ENCODE data around the gene ACOT12.
A peak's percentile ranks its signal among the peaks of the same experiment; 100 is the strongest.
"Not testable (repeated sequence)": the region's sequence is repeated elsewhere in the genome, so short reads cannot be mapped to it uniquely, and the experiment has no call there.

ACOT12 gene

DNA sequence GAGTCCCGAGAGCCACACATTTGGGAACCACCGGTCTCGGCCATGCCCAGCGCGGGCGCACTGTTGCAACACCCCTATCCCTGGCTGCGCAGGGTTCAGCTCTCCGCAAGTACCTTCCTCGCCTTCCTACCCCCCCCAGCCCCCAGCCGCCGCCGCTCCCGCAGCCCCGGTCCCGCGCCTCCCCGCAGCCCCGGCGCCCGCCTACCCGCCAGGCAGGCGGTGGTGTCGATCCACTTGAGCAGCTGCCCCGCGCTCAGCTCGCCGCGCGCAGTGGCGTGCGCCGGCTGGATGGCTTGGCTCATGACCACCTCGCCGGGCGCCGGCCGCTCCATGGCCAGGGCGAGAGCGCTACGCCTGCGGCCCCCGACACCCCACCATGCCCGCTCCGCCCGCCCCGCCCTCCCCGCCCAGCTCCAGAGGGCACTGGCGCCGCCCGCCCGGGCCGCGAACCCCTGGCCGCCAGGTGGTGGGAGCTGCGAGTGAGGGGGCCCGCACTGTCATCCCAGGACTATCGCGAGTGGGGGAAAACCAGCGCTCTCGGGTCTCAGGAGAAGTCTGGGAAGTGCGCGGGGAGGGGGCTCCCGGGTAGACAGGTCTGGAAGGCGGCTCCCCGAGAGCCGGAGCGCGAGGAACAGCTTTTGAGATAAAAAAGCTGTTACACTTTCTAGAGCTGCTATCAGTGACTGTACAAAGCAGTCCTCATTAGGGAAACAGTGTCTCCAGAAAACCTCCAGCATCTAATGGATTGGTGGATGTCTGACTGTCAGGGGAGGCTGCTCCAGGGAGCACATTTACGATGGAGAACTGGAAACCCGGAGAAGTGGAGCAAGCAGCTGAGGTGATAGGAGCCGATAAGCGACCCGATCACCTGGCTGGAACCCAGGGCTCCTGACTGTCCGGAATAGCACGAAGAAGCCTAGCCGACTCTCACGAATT is at the start of gene ACOT12:
Gene ACOT12 (minus strand): TSS at position 352 of the 936 bp plus-strand sequence. CDS start 20 bp downstream, at position 332.
- DNase-seq (ENCODE audit: low read depth) = peak; percentile 39

DNA sequence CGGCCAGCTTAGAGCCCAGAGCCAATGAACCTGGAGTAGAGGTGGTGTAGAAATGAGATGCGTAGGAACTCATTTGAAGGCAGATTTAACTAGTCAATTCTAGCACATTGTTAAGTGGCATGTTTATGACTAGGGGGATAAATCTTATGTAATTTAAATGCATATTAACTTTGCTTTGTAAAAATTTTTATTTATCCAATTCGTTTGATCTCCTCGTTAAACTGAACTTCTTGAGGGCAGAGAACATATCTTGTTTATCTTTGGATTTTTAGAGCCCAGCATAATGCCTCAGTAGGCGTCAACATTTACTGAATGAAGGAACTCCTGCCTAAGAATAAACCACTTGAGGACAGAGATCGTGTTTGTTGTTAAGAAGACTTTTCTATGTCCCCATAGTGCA is 41.1 kb upstream of the ACOT12 start:
- no peak for DNase-seq (ENCODE audit: low read depth)

DNA sequence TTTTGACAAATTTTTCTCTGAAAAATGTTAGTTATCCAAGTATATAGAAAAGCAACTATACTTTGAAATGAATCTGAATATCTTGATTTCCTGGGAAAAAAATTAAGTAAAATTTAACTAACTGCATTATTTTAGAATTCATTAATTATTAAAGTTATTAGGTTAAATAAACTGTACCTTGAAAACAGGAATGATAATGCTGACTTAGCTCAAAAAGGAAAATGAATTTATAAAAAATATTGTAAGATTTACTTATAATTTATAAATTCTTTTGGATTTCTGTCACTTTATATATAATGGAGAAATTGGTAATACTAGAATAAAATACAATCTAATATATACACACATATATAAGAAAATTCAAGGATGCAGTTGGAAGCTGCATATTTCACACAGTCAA is 36.1 kb upstream of the ACOT12 start:
- no peak for DNase-seq (ENCODE audit: low read depth)

DNA sequence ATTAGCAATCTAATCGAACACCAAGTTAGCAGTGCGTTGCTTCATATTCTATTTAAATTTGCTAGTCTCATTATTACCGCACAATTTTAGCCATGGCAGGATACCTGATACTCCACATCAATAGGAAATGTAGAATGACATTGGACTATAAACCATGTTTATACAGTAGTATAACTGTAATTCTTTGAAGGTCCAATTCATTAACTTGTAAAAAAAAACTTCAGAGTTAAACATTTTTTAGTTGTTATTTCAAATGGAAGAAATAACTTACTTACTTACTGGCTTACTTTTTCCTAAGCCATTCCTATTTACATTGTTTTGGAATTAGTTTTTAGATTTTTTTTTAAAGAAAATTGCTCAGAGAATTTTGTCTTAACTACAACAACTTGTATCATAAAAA is 35.4 kb upstream of the ACOT12 start:
- DNase-seq (ENCODE audit: low read depth) = no peak

DNA sequence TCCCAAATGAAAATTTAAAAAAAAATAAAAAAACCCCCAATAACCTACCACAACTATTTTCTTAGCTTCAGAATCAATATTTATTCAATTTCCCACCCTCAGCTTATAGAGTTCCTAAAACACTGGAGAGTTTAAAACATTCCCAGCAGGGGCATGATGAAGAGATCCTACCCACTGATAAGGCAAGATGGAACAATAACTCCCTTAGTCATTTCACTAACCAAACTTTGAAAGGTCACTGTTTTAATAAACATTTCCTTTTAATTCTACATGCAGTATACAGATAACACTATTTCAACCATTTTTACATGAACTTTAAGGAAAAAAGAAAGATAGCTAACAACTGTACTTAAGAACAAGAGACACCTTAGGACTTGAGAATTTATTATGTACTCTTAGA is 34.9 kb upstream of the ACOT12 start:
- DNase-seq (ENCODE audit: low read depth) = peak; percentile 70

DNA sequence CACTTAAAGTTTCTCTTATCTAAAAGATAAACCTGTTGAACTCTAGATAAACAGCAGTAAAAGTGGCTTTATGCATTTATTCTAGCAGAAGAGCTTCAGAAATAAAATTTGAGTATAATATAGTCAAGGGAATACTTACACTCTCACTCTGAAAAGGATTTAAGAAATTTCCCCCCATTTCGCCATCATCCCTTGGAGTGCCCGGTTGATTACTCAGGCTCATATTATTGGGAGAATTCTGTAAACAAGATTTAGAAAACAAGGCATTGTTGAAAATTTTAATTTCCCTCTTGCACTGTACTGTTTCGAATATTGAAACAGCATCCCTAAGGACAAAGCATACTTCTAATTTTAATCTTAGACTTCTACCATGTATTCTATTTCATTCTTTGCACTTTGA is 34.5 kb upstream of the ACOT12 start:
- peak; percentile 59 for DNase-seq (ENCODE audit: low read depth)

DNA sequence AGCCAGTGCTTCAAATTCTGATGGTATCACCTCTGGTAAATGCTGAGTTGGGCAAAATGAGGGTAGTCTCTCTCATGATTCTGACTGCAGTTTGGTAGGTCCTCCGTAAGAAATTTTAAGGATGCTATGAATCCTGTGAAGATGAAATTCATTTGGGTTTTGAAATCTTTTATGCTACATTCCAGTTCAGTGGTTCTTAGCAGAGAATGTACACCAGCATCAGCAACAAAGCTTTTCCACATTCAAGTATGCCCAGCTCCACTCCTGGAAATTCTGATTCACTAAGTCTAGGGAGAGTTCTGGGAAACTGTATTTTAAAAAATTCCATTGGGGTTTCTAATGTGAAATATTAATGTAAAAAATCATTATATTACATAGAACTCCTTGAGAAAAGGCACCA is 33.6 kb upstream of the ACOT12 start:
- DNase-seq (ENCODE audit: low read depth) = no peak

DNA sequence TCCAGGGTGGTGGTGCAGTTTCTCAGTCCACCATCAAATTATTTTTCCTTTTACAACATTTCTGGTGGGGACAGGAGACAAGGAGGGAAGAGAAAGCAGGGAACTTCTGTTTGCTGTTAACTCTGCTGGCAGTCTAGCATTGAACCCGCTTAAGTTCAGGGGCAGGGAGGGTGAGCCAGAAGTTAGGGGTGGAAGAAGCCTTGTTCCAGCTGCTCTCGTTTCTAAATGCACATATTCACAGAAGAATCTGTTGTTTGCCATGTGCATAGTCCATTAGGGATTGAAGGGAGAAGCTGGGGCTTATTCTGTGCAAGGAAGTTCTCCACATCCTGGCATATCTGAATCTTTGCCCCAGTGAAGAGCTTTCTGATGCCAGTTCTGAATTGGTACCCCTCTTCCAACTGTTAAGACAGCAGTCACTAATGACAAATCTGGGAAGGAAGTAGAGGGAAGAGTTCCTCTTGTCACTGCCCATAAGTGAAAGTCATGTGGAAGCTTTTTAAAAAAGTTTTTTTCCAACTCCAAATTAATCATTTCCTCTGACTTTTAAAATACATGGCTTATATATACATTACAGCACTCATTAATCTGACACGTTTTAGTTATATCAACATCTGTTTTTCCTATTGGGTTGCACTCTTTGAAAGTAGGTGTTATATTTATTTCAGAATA is 32.6 kb upstream of the ACOT12 start:
- peak; percentile 40 for DNase-seq (ENCODE audit: low read depth)

DNA sequence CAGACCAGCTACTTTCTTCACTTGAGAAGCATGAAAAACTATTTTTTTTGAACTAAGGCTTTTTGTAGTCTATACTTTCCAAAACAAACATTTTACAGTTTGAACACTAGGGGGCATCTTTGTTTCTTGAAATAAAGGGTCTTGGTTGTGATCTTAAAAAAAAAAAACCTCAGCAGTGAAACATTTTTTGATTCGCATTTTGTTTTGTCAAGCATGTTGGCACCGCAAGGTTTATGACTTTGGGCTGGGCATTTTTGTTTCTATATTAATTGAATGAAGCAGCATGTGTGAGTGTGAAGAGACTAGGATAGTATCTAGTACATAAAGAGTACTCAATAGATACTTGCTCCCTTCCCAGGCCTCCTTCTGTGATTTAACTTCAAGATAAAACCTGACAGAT is 31.6 kb upstream of the ACOT12 start:
- peak; percentile 80 for DNase-seq (ENCODE audit: low read depth)

DNA sequence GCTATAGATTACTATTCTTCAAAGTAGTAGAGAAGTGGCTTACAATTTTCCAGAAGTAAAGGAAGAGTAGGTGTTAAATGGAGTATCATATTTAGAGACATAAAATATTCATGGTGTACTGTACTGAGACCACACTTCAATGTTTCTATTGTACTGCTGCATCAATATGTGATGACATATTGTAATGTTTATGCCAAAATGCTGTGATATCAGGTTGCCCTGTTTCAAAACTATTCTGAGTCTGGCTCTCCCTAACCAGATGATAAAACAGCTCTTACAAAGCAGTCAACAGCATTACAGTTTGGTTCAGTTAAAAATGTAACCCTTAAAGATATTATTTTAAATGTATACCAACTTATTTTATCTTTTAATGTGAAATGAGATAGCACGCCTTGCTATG is 30.8 kb upstream of the ACOT12 start:
- DNase-seq (ENCODE audit: low read depth) = peak; percentile 14

DNA sequence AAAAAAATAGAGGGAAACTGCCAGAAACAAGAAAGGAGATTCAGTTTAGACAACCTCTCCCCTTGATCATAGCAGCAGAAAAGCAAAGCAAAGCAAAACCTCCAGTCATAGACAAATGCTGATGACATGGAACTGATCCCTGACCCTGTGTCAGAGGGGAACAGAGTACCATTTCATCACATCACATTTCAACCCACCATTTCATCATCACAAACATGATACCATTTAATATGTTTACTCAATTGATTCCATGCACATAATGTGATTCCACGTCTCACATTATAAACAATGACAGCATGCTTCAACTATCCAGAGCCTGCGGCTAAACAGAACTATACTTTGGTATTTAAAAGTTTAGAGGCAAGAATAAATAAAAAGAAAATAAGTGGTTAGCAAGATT is 28.7 kb upstream of the ACOT12 start:
- peak; percentile 97 for DNase-seq (ENCODE audit: low read depth)

DNA sequence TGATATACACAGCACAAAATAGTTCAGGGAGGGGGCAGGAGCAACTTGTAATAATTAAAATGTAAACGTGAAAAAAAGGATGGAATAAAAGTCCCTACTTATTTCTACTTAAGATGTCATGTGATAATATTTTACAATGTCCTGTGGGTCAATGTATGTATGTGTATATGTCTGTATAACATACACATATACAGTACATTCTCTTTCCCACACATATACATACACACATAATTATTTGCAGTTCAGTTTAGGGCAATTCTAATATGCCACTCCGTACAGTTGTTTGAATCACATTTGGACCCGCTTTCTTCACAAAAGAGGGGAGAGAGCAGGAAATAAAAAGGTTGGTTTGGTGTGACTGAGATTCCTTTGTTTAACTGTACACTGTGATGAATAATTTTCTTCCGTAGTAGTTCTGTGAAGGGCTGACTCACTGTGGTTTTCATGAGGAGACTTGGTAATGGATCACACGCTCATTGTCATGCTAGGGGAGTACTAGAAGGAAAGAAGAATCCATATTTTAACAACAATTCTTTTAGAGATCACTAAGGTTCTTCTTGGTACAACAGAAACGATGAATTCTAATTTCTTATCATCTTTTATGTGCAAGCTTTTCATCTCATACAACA is 26.2 kb upstream of the ACOT12 start:
- peak; percentile 98 for DNase-seq (ENCODE audit: low read depth)

DNA sequence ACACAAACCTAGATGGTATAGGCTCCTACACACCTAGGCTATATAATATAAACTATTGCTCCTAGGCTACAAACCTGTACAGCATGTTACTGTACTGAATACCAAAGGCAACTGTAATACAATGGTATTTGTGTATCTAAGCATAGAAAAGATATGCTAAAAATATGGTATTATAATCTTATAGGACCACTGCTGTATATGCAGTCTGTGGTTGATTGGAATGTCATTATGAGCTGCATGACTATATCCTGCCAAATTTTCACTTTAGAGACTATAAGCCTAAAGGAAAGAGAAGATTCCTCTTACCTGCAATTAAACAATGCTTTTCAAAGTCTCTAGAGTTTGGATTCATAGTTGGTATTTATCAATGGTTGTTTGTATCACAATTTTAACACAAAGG is 24.7 kb upstream of the ACOT12 start:
- DNase-seq (ENCODE audit: low read depth) = peak; percentile 47

DNA sequence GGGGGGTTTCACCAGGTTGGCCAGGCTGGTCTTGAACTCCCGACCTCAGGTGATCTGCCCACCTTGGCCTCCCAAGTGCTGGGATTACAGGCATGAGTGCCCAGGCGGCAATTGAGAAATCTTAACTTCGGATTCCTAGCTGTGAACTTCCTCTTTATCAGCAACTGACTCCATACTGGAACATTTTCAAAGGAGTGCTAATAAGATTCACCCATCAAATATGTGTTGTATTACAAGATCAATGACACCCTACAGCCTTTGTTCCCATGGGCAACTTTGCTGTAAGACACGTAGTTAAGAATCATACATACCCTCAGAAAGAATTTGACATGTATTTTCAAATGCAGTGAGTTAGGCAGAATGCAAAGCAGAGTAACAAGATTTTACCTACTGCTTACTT is 23.1 kb upstream of the ACOT12 start:
- DNase-seq (ENCODE audit: low read depth) = peak; percentile 23

DNA sequence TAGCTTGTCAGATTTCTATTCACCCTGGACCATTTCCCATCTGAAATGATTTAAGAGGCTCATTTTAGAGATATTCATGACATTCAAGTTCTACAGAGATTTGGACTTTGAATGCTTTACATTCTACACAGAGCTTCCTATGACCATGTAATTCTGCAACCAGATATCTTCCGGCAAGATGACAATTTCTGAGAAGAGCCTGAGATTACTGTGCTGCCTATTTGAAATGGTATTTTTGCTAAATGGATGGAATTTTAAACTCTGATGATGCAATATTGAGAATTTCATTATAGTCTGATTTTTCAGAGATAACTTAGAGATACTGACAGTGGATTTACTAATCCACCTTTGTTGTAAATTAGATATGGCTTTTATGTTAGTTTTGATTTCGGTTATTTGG is 16.0 kb upstream of the ACOT12 start:
- no peak for DNase-seq (ENCODE audit: low read depth)

DNA sequence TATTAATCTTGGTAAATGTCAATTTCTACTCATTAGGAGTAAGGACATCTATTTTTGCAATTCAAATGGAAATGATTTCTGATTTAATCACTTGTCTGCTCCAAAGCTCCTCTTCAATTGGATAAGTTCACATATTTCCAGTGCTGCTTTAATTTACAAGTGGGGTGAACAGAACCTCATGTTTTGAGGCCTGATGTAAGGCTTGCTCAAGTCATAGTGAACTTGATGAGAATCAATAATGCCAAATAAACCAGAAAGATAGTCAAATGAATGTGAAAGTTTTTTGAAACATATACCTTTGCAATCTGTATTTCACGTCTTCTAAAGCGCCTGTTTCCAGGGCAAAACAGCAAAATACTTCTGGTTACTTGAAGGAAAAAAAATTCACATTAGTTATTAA is 15.4 kb upstream of the ACOT12 start:
- DNase-seq (ENCODE audit: low read depth) = no peak

DNA sequence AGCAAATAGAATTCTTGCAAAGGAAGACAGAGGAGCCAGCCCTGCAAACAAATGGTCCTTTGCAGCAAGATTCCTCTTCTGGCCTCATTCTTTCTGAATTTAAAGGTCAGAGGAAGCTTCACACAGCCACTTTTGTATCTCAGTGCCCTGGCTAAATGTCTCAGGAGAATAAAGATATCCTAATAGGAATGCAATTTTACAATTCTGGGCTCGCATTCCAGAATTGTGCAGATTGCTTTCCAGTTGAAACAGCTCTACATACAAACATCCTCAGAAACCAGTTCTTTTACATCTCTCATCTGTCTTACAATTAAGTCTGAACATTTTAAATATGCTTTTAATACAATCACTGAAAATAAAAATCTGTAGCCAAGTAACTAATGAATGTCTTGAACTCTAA is 14.6 kb upstream of the ACOT12 start:
- DNase-seq (ENCODE audit: low read depth) = no peak

DNA sequence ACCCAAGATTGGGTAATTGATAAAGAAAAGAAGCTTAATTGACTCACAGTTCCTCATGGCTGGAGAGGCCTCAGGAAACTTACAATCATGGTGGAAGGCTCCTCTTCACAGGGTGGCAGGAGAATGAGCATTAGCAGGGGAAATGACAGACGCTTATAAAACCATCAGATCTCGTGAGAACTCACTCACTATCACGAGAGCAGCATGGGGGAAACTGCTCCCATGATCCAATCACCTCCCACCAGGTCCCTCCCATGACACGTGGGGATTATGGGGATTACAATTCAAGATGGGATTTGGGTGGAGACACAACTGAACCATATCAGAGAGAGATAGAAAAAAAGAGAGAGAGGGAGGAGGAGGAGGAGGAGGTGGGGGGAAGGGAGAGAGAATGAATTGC is 13.9 kb upstream of the ACOT12 start:
- DNase-seq (ENCODE audit: low read depth) = not testable (repeated sequence)

DNA sequence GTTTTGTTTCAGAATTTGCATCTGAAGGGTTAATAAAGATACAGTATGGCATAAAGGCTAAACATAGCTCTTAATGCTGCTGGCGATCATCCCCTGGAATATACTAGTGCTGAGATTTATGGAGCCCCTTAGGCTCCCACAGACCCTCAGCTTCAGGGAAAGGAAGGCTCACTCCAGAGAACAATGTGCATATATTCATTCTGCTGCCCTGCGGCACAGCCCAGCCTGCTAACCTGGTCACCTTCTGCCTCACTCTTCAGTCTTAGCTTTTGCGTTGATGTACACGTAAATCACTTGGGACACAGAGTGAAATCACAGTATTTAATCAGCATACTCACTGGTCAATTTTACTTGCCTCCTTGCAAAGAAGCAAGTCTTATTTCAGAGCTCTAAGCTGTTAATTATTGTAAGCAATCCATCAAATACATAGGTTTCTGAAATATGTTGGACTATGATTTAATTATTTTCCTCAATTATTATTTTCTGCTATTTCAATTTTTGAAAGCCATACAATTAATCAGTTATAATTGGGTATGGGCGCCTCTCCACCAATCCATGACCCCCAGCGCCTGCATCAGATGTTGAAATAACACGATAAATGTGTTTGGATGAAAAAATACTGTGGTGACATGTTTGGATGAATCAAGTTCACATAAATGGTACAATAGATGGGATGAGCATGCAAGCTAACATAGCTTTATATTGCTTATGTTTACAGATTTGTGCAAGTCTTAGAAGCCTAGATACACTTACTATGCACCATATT is 11.4 kb upstream of the ACOT12 start:
- DNase-seq (ENCODE audit: low read depth) = no peak

DNA sequence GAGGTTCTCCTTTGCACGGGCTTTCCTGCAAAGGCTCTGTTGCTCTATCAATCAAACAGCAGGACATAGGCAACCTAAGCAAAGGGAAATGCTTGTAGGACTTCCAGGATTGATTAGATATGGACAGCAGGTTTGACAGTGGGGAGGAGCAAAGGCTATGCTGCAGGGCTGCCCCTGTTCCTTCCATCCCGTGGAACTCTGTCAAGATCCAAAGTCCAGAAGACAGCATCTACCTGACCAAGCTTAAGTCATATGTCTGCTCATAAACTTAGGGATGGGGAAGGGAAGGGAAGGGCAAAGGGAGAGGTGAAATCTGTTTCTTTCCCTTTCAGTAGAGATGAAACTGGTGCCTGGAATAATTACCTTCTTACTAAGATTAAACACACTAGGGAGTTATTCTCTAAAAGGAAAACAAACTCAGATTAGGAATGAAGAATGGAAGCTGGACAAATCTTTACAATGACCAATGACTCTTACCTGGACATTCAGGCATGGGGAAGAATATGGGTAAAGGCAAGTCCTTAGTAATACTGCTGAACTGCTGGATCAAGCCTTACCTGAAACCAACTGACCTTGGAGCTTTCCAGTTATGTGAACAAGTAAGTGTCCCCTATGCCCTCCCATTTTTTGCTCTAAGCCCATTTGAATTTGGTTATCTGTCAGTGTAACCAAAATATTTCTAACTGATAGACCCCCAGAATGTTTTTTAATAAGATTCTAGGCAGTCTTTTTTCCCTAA is 8.4 kb upstream of the ACOT12 start:
- no peak for DNase-seq (ENCODE audit: low read depth)

DNA sequence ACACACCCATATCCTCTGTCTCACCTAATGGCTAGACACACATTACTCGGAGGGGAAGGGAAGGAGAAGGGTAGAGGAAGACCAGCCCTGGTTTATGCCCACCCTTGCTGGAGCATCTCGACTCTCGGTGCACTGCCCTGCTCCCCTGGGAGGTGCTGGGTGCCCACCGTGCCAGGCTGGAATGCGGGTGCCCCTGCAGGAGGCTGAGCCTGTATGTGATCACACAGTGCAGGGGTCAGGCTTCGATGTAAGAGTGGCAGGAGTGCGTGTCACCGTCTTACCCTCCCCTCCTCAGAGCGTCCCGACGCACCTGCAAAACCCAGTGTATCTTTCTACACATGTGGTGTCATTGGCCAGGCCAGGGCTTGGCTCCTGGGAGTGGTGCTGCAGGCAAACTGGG is 7.3 kb upstream of the ACOT12 start:
- no peak for DNase-seq (ENCODE audit: low read depth)

DNA sequence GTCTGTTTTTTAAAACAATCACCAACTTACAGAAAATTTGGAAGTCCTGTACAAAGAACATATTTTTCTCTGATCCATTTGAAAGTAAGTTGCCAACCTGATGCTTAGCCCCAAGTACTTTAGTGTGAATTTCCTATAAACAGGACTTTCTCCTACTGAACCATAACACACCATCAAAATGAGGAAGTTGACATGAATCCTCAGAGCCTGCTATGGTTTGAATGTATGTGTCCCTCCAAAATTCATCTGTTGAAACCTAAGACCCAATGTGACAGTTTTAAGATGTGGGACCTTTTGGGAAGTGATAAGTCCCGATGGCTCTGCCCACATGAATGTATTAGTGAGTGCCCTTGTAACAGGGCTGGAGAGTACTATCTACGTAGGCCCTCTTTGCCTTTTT is 6.4 kb upstream of the ACOT12 start:
- no peak for DNase-seq (ENCODE audit: low read depth)

Data from ELR (cell line).